ENCODE data around the gene ACER3. TPM values are rescaled to one million over a fixed set of nuclear protein-coding genes. Genes with fewer than 3 reads are reported as not detected.

Gene ACER3
- total RNA-seq, 1 donor from 2014 or later, result 17.3 TPM

DNA sequence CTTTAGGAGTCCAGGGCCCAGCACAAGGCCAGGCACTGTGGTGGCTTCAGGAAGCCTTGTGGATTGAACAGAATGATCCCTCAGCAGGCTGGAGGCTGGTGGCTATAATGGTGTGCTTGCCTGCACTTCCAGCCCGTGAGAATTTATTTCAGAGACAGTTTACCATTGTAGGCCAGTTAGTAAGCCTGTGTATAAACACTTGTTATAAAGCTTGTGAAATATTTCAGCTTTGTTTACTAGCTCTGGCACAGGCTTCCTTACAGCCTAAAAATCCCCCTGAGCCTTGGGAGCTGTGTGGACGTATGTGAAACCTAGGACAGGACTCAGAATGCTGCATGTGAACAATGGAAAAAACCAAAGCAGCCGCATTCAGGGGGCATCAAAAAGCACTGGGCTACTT is 26.6 kb upstream of the ACER3 start:
- H3K4me3 Mint-ChIP-seq (ENCODE audit: unreplicated experiment), result no peak overlapping the region
- peaks cover 9% of the 10 kb centered on the region for H3K4me1 Mint-ChIP-seq (ENCODE audit: unreplicated experiment)
- H3K9me3 Mint-ChIP-seq (ENCODE audit: unreplicated experiment), result no peaks in the 10 kb centered on the region
- H3K27me3 Mint-ChIP-seq (ENCODE audit: unreplicated experiment), result no peaks in the 10 kb centered on the region
- H3K36me3 Mint-ChIP-seq (ENCODE audit: low read depth, unreplicated experiment), result no peaks in the 10 kb centered on the region
- TF ChIP-seq CTCF (IDR thresholded peaks at IDR 0.05; ENCODE audit: unreplicated experiment), result no peak
- H3K27ac Mint-ChIP-seq (ENCODE audit: unreplicated experiment), result no peak overlapping the region
- DNase-seq (ENCODE audit: low spot score), result no peak

DNA sequence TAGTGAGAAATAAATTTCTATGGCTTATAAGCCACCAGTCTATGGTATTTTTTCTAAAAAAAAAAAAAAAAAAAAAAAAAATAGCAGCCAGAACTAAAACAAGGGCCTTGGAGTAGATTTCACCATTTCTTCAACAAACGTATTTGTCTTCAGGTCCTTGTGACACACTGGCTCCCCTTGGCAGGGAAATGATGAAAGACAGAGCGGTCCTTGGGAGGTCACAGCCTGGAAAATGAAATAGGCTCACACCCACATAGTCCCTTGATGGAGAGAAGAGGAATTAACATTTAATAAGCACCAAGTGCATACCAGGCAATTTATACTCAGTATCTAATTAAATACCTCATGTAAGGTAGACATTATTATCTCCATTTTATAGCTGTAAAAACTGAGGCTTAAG is 25.7 kb upstream of the ACER3 start:
- Mint-ChIP-seq H3K4me1 (ENCODE audit: unreplicated experiment) (peaks cover 13% of the 10 kb centered on the region), H3K27me3 (ENCODE audit: unreplicated experiment) (no peaks in the 10 kb centered on the region), H3K9me3 (ENCODE audit: unreplicated experiment) (no peaks in the 10 kb centered on the region), H3K27ac (ENCODE audit: unreplicated experiment) (no peak overlapping the region), H3K36me3 (ENCODE audit: low read depth, unreplicated experiment) (no peaks in the 10 kb centered on the region), H3K4me3 (ENCODE audit: unreplicated experiment) (no peak overlapping the region)
- no peak for DNase-seq (ENCODE audit: low spot score)
- TF ChIP-seq CTCF (IDR thresholded peaks at IDR 0.05; ENCODE audit: unreplicated experiment), result no peak

DNA sequence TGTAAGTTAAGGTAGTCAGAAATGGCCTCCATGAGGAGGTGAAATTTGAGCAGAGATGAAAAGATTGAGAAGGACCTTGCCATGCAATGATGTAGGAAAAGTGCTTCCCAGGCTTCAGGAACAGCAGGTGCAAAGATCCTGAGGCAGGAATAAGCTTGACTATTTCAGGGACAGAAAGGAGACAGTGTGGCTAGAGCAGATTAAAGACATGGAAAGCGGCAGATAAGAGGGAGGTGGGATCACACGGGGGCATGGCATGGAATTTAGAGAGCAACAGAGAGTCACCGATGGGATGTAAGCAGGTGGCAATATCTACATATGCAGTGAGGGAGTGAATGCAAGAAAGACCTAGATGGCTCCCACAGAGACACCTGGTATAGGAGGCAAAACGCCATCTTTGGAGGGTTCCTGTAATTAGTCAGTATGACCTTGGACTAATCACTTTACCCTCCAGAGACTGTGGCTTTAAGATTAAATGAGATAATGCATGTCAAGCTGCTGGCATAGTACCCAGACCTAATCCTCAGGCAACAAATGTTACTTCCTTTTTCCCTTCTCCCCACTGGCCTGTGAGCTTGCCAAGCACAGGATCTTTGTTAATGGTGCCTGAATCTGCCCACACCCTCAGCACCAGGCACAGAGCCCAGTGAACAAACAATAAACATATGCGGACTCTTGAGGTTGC is 24.6 kb upstream of the ACER3 start:
- H3K27ac Mint-ChIP-seq (ENCODE audit: unreplicated experiment), result no peak overlapping the region
- H3K9me3 Mint-ChIP-seq (ENCODE audit: unreplicated experiment), result no peaks in the 10 kb centered on the region
- peaks cover 11% of the 10 kb centered on the region for H3K4me1 Mint-ChIP-seq (ENCODE audit: unreplicated experiment)
- H3K27me3 Mint-ChIP-seq (ENCODE audit: unreplicated experiment), result no peaks in the 10 kb centered on the region
- no peak for DNase-seq (ENCODE audit: low spot score)
- no peaks in the 10 kb centered on the region for H3K36me3 Mint-ChIP-seq (ENCODE audit: low read depth, unreplicated experiment)
- TF ChIP-seq CTCF (IDR thresholded peaks at IDR 0.05; ENCODE audit: unreplicated experiment), result no peak
- H3K4me3 Mint-ChIP-seq (ENCODE audit: unreplicated experiment), result no peak overlapping the region

DNA sequence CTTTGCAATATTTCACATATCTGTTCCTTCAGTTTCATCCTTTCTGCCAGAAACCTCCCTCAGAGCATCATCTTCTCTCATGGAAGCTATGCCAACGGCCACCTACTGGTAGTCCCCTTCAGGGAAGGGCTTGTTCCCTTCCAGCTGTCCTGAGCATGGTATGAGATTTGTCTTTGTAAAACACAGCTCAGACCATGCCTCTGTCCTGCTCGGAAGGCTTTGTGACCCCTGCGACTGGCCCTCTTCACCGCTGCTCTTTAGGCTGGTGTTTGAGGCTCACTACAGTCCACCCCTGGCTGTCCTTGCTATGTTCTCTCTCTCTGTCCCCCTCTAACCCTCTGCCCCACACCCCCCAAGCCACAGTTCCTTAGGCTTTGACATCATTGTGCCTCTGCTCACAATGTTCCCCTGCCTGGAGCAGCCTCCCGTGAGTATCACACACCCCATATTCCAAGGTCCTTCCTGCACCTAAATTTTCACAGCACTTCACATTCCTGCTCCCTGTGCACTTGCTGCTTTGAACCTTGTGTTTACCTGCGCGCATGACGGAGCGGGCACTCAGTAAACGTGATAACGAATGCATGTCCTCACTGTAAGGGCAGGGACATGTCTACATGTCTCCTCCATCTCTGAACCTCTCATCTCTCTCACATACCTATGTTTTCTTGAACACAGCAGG is 24.0 kb upstream of the ACER3 start:
- Mint-ChIP-seq H3K27ac (ENCODE audit: unreplicated experiment) (no peak overlapping the region), H3K4me3 (ENCODE audit: unreplicated experiment) (no peak overlapping the region), H3K27me3 (ENCODE audit: unreplicated experiment) (no peaks in the 10 kb centered on the region), H3K4me1 (ENCODE audit: unreplicated experiment) (peaks cover 9% of the 10 kb centered on the region), H3K9me3 (ENCODE audit: unreplicated experiment) (no peaks in the 10 kb centered on the region), H3K36me3 (ENCODE audit: low read depth, unreplicated experiment) (no peaks in the 10 kb centered on the region)
- no peak for DNase-seq (ENCODE audit: low spot score)
- no peak for TF ChIP-seq CTCF (IDR thresholded peaks at IDR 0.05; ENCODE audit: unreplicated experiment)

Measured in endothelial cell (in vitro differentiated cells).